OCI-LY3 (cell line): ENCODE results near the gene INTS3.
"Not testable (repeated sequence)": the region's sequence is repeated elsewhere in the genome, so short reads cannot be mapped to it uniquely, and the experiment has no call there.

Experiments used
- H2AFZ ChIP-seq: fragments of 200-600, 300-600 bp; shearing (Covaris generic); 2 replicates; pipeline ENCODE4 v1.6.0; 2014; ENCODE audit warnings: antibody characterized with exemption, low read depth, low read length
- H3K27ac ChIP-seq: fragments of 200-600, 300-600 bp; sonication (generic); 2 replicates; pipeline ENCODE4 v1.5.1; 2014; ENCODE audit warnings: mild to moderate bottlenecking, low read length, moderate library complexity, mixed read lengths
- H3K27me3 ChIP-seq: fragments of 200-600, 300-600 bp; sonication (generic); 2 replicates; pipeline ENCODE4 v1.6.1; 2014; ENCODE audit warnings: low read depth, low read length, mixed read lengths
- H3K36me3 ChIP-seq: fragments of 200-600, 300-600 bp; sonication (generic); replicated peaks from 2 replicates; pipeline ENCODE3; 2014; ENCODE audit warnings: low read depth, low read length, mixed read lengths
- H3K4me1 ChIP-seq: fragments of 300-600, 200-600 bp; sonication (generic); 2 replicates; pipeline ENCODE4 v1.6.1; 2014; ENCODE audit warnings: low read length, mixed read lengths
- H3K4me2 ChIP-seq: fragments of 200-600, 300-600 bp; sonication (generic); 2 replicates; pipeline ENCODE4 v1.6.1; 2014; ENCODE audit warnings: low read length, mixed read lengths
- H3K4me3 ChIP-seq: fragments of 300-600, 200-600 bp; sonication (generic); 2 replicates; pipeline ENCODE4 v1.5.1; 2014; ENCODE audit warnings: antibody characterized with exemption, mild to moderate bottlenecking, low read length, moderate library complexity
- H3K79me2 ChIP-seq: fragments of 300-600, 200-600 bp; shearing (Covaris generic); 2 replicates; pipeline ENCODE4 v1.6.1; 2014; ENCODE audit warnings: mild to moderate bottlenecking, low read length, mixed read lengths
- H3K9ac ChIP-seq: fragments of 300-600, 200-600 bp; shearing (Covaris generic); 2 replicates; pipeline ENCODE4 v1.6.0; 2014; ENCODE audit warnings: mild to moderate bottlenecking, low read length, moderate library complexity
- H3K9me3 ChIP-seq: fragments of 200-600, 300-600 bp; shearing (Covaris generic); 2 replicates; pipeline ENCODE4 v1.6.1; 2014; ENCODE audit warnings: low read length, mixed read lengths; ENCODE audit not compliant: insufficient read depth
- H4K20me1 ChIP-seq: fragments of 200-600, 300-600 bp; sonication (generic); 2 replicates; pipeline ENCODE4 v1.6.1; 2016; ENCODE audit warnings: low read length, mixed read lengths; ENCODE audit not compliant: insufficient read depth
- CTCF ChIP-seq: fragments of 200-600, 300-600 bp; sonication (generic); IDR thresholded peaks from 2 replicates; pipeline ENCODE4 v1.5.1; 2014; ENCODE audit warnings: antibody characterized with exemption, low read length, low read depth
- EZH2phosphoT487 ChIP-seq: fragments of 200-600 bp; shearing (Covaris generic); IDR thresholded peaks from 2 replicates; pipeline ENCODE4 v1.6.1; 2018; ENCODE audit warnings: antibody characterized with exemption, mixed run types, low read depth

Gene INTS3

GRCh38 chr1:153764310-153764709 is 36.5 kb downstream of the INTS3 start:
- Histone ChIP-seq H3K36me3 (peaks cover 73% of the 10 kb centered on the region), H2AFZ (no peak overlapping the region), H3K9me3 (no peaks in the 10 kb centered on the region), H3K4me2 (no peak overlapping the region), H3K4me3 (no peak overlapping the region), H3K4me1 (no peaks in the 10 kb centered on the region), H3K27ac (no peak overlapping the region), H3K27me3 (no peaks in the 10 kb centered on the region), H3K79me2 (no peaks in the 10 kb centered on the region), H3K9ac (no peak overlapping the region), H4K20me1 (no peaks in the 10 kb centered on the region)
- TF ChIP-seq EZH2phosphoT487 (no peak), CTCF (no peak)

- H3K27ac ChIP-seq, H4K20me1 ChIP-seq, H3K4me2 ChIP-seq, H3K79me2 ChIP-seq, H3K4me3 ChIP-seq, H2AFZ ChIP-seq, H3K9ac ChIP-seq, H3K4me1 ChIP-seq, H3K9me3 ChIP-seq, H3K27me3 ChIP-seq: not testable (repeated sequence)
- peaks cover 75% of the 10 kb centered on the region for H3K36me3 ChIP-seq
Observed at GRCh38 chr1:153766663-153767062, 38.8 kb downstream of the INTS3 start.

GRCh38 chr1:153767519-153767918 is 39.7 kb downstream of the INTS3 start:
- Histone ChIP-seq H3K36me3 (peaks cover 79% of the 10 kb centered on the region), H3K4me3 (no peak overlapping the region), H3K4me2 (no peak overlapping the region), H3K9me3 (no peaks in the 10 kb centered on the region), H2AFZ (no peak overlapping the region), H4K20me1 (no peaks in the 10 kb centered on the region), H3K27ac (no peak overlapping the region), H3K4me1 (peaks cover 2% of the 10 kb centered on the region; the same call in 1 of the 2 replicates), H3K27me3 (no peaks in the 10 kb centered on the region), H3K9ac (no peak overlapping the region), H3K79me2 (no peaks in the 10 kb centered on the region)
- TF ChIP-seq EZH2phosphoT487: no peak
- TF ChIP-seq CTCF: no peak

GRCh38 chr1:153768316-153769181 is 40.7 kb downstream of the INTS3 start:
- no peak for TF ChIP-seq CTCF
- TF ChIP-seq EZH2phosphoT487: no peak
- Histone ChIP-seq H3K9me3 (no peaks in the 10 kb centered on the region), H3K4me3 (no peak overlapping the region), H3K79me2 (no peaks in the 10 kb centered on the region), H3K36me3 (peaks cover 79% of the 10 kb centered on the region), H3K27ac (no peak overlapping the region), H3K4me2 (no peak overlapping the region), H2AFZ (no peak overlapping the region), H3K27me3 (no peaks in the 10 kb centered on the region), H3K9ac (no peak overlapping the region), H3K4me1 (peaks cover 10% of the 10 kb centered on the region; the same call in 1 of the 2 replicates), H4K20me1 (no peaks in the 10 kb centered on the region)
